ENCODE data around the gene CA4.

GRCh38 chr17:60148373-60148772, 1.4 kb upstream of the CA4 start:
- TF ChIP-seq POLR2A (IDR thresholded peaks at IDR 0.05) (no peak), CTCF (IDR thresholded peaks at IDR 0.05) (no peak)

Data from sigmoid colon (tissue), 3 donors.